HCT116 (cell line): Measurements from ENCODE around the gene PASD1. TPM values are rescaled to one million over a fixed set of nuclear protein-coding genes. Genes with fewer than 3 reads are reported as not detected.

Source experiments
- ATAC-seq: fragments of 200-7000 bp; cut with Tn5 transposase; 2 replicates; pipeline ENCODE4 v1.9.1; 2020; ENCODE audit warnings: mild to moderate bottlenecking, moderate library complexity
- BruUV-seq: library from RNA; stranded (reverse); fragments of 400-500 nt; replicated peaks from 2 replicates; lab custom pipeline; 2021; lab: Mats Ljungman, UMichigan
- CTCF ChIA-PET: fragments of 300-600 bp; sonication (Branson Sonifier 250); formaldehyde crosslinking; loops from one replicate; lab custom pipeline; 2021; ENCODE audit warnings: antibody characterized with exemption; lab: Charles Lee
- POLR2A ChIA-PET: fragments of 300-600, 350-600 bp; sonication (Branson Sonifier 250); formaldehyde crosslinking; loops from one replicate; lab custom pipeline; 2021; ENCODE audit warnings: antibody characterized with exemption; lab: Charles Lee
- RAD21 ChIA-PET, 2 experiments: fragments of 300-600 bp; sonication (Branson Sonifier 250); formaldehyde crosslinking; loops; one replicate each; lab custom pipeline; 2023; ENCODE audit warnings: low total read pairs in 2 of 2; ENCODE audit not compliant: uncharacterized antibody in 2 of 2, unreplicated experiment in 2 of 2, low non-redundant PET in 1 of 2; lab: Charles Lee
- DNase-seq: peaks from one replicate; pipeline ENCODE4 v3.0.0-alpha.2; 2010; ENCODE audit warnings: low read depth, low spot score
- H2AFZ ChIP-seq: fragments of 200-600 bp; shearing (Covaris generic), sonication (generic); 2 replicates; pipeline ENCODE4 v1.6.1; 2017; ENCODE audit warnings: low read depth, mixed run types, mixed read lengths, antibody characterized with exemption, low read length; ENCODE audit not compliant: poor library complexity, severe bottlenecking
- H3K27ac ChIP-seq: 2 replicates; pipeline ENCODE4 v1.5.1; 2012; ENCODE audit warnings: low read depth, low read length
- H3K27me3 ChIP-seq: fragments of 200-600 bp; sonication (generic); 2 replicates; pipeline ENCODE4 v1.6.1; 2016; ENCODE audit warnings: mixed run types, low read length, mixed read lengths; ENCODE audit not compliant: insufficient read depth
- H3K36me3 ChIP-seq, 2 experiments: fragments of 200-500 bp in 1 of 2; fragments of 200-600 bp in 1 of 2; sonication (Bioruptor generic) in 1 of 2; sonication (generic) in 1 of 2; 2 replicates each; pipeline versions ENCODE4 v1.5.1 to v1.6.1; 2014 to 2016; ENCODE audit warnings: low read length in 2 of 2, inconsistent platforms in 1 of 2, mixed read lengths in 1 of 2, mixed run types in 1 of 2; ENCODE audit not compliant: insufficient read depth in 2 of 2, control insufficient read depth in 1 of 2
- H3K4me1 ChIP-seq, 2 experiments: fragments of 200-600 bp in 1 of 2; sonication (generic) in 1 of 2; 2 replicates each; pipeline versions ENCODE4 v1.5.1 to v1.6.1; 2012 to 2017; ENCODE audit warnings: low read length in 2 of 2, inconsistent platforms in 1 of 2, mild to moderate bottlenecking in 1 of 2, mixed read lengths in 1 of 2, mixed run types in 1 of 2, moderate library complexity in 1 of 2; ENCODE audit not compliant: insufficient read depth in 2 of 2, control insufficient read depth in 1 of 2
- H3K4me2 ChIP-seq: fragments of 200-600 bp; sonication (generic); 2 replicates; pipeline ENCODE4 v1.6.1; 2017; ENCODE audit warnings: mixed run types, low read length, mixed read lengths
- H3K4me3 ChIP-seq, 2 experiments: fragments of 200-600 bp in 1 of 2; sonication (generic) in 1 of 2; replicated peaks in 1 of 2; 2 replicates each; pipeline ENCODE4 v1.5.1; 2011 to 2016; ENCODE audit warnings: low read length in 2 of 2, control low read depth in 1 of 2, low read depth in 1 of 2, mild to moderate bottlenecking in 1 of 2, mixed read lengths in 1 of 2, mixed run types in 1 of 2
- H3K79me2 ChIP-seq: fragments of 200-600 bp; sonication (generic); 2 replicates; pipeline ENCODE4 v1.6.1; 2017; ENCODE audit warnings: mild to moderate bottlenecking, mixed run types, low read length, moderate library complexity, mixed read lengths; ENCODE audit not compliant: insufficient read depth
- H3K9ac ChIP-seq: fragments of 200-600 bp; sonication (generic); 2 replicates; pipeline ENCODE4 v1.6.1; 2016; ENCODE audit warnings: low read length, mixed read lengths
- H3K9me2 ChIP-seq: fragments of 200-600 bp; sonication (generic), shearing (Covaris generic); 2 replicates; pipeline ENCODE4 v1.6.1; 2017; ENCODE audit warnings: mixed run types, mild to moderate bottlenecking, moderate library complexity; ENCODE audit not compliant: insufficient read depth
- H3K9me3 ChIP-seq, 2 experiments: fragments of 200-500 bp in 1 of 2; fragments of 200-600 bp in 1 of 2; sonication (Bioruptor generic) in 1 of 2; sonication (generic) in 1 of 2; 2 replicates each; pipeline ENCODE4 v1.6.1; 2014 to 2017; ENCODE audit warnings: low read length in 2 of 2, mixed read lengths in 2 of 2, inconsistent platforms in 1 of 2, low read depth in 1 of 2, mild to moderate bottlenecking in 1 of 2, mixed run types in 1 of 2, moderate library complexity in 1 of 2; ENCODE audit not compliant: control insufficient read depth in 1 of 2, insufficient read depth in 1 of 2
- H4K20me1 ChIP-seq: fragments of 200-600 bp; sonication (generic), shearing (Covaris generic); 2 replicates; pipeline ENCODE4 v1.6.1; 2017; ENCODE audit warnings: mixed run types, mild to moderate bottlenecking, moderate library complexity; ENCODE audit not compliant: insufficient read depth
- ATF3 ChIP-seq: IDR thresholded peaks from 2 replicates; pipeline ENCODE4 v1.6.1; 2012
- CBX3 ChIP-seq: IDR thresholded peaks from 2 replicates; pipeline ENCODE4 v1.6.1; 2012; ENCODE audit warnings: low read depth
- CEBPB ChIP-seq: IDR thresholded peaks from 2 replicates; pipeline ENCODE4 v1.6.1; 2012; ENCODE audit warnings: low read depth
- CTCF ChIP-seq, 3 experiments: fragments of 200-600 bp in 1 of 3; sonication (generic) in 1 of 3; IDR thresholded peaks in 2 of 3; conservative IDR thresholded peaks in 1 of 3; 2 replicates each; pipeline ENCODE4 v1.5.1; 2012 to 2017; ENCODE audit warnings: low read depth in 2 of 3, low read length in 2 of 3, antibody characterized with exemption in 1 of 3, borderline replicate concordance in 1 of 3, control low read depth in 1 of 3, mild to moderate bottlenecking in 1 of 3, mixed read lengths in 1 of 3, mixed run types in 1 of 3, moderate library complexity in 1 of 3; ENCODE audit not compliant: insufficient read depth in 1 of 3
- ELF1 ChIP-seq: IDR thresholded peaks from 2 replicates; pipeline ENCODE4 v1.6.1; 2012; ENCODE audit warnings: low read depth, borderline replicate concordance
- FOSL1 ChIP-seq: IDR thresholded peaks from 2 replicates; pipeline ENCODE4 v1.6.1; 2012; ENCODE audit warnings: low read depth
- JUND ChIP-seq: IDR thresholded peaks from 2 replicates; pipeline ENCODE4 v1.6.1; 2012
- POLR2A ChIP-seq: IDR thresholded peaks from 2 replicates; pipeline ENCODE4 v1.7.0; 2011; ENCODE audit warnings: borderline replicate concordance; ENCODE audit not compliant: insufficient read depth, insufficient read length; ENCODE audit errors: extremely low read depth
- POLR2AphosphoS5 ChIP-seq: IDR thresholded peaks from 2 replicates; pipeline ENCODE4 v1.6.1; 2011; ENCODE audit warnings: mild to moderate bottlenecking, low read depth, low read length, moderate library complexity
- RAD21 ChIP-seq: IDR thresholded peaks from 2 replicates; pipeline ENCODE4 v1.6.1; 2012; ENCODE audit warnings: low read depth, mild to moderate bottlenecking
- REST ChIP-seq: IDR thresholded peaks from 2 replicates; pipeline ENCODE4 v1.6.1; 2012; ENCODE audit warnings: low read depth
- SIN3A ChIP-seq: IDR thresholded peaks from 2 replicates; pipeline ENCODE4 v1.6.1; 2012; ENCODE audit warnings: low read depth
- SRF ChIP-seq: IDR thresholded peaks from 2 replicates; pipeline ENCODE4 v1.6.1; 2012; ENCODE audit warnings: low read depth
- TCF7L2 ChIP-seq: IDR thresholded peaks from 2 replicates; pipeline ENCODE4 v1.7.0; 2011; ENCODE audit warnings: borderline replicate concordance, inconsistent platforms; ENCODE audit not compliant: insufficient read depth, insufficient read length; ENCODE audit errors: extremely low read depth
- ZBTB33 ChIP-seq: IDR thresholded peaks from 2 replicates; pipeline ENCODE4 v1.6.1; 2011; ENCODE audit warnings: mild to moderate bottlenecking, low read length, moderate library complexity; ENCODE audit not compliant: insufficient replicate concordance; ENCODE audit errors: extremely low read depth
- ZFX ChIP-seq: fragments of 450-650 bp; IDR thresholded peaks from 2 replicates; pipeline ENCODE4 v1.6.1; 2017
- intact Hi-C: fragments of 100-400 bp; cut with micrococcal nuclease; formaldehyde crosslinking; loops from 2 replicates; pipeline ENCODE4 v1.10.0; 2022
- total RNA-seq: library from RNA; stranded (reverse); gene quantifications from one replicate; pipeline ENCODE4 v1.2.1, GENCODE V29; 2021; ENCODE audit not compliant: unreplicated experiment

PASD1 gene
- total RNA-seq, 1 experiment from 2014 or later = not detected

- TF ChIP-seq ATF3 (no peak), ELF1 (no peak)
These were observed 68.3 kb downstream of the PASD1 start (continued) for GRCh38 chrX:151631822-151632221.

GRCh38 chrX:151633157-151633556 lies 69.7 kb downstream of the PASD1 start:
- ChIA-PET RAD21 (no interaction called here), POLR2A (no interaction called here), CTCF (no interaction called here)
- no peaks in the 10 kb centered on the region for H3K79me2 ChIP-seq
- H3K4me3 ChIP-seq = no peak overlapping the region
- TF ChIP-seq ELF1 (no peak), POLR2A (no peak), SRF (no peak), REST (no peak), CBX3 (no peak), RAD21 (no peak), POLR2AphosphoS5 (no peak), SIN3A (no peak), ZBTB33 (no peak), FOSL1 (no peak), ZFX (no peak), ATF3 (no peak), CTCF (IDR thresholded peaks at IDR 0.05 in 2 of 3, conservative IDR thresholded peaks at IDR 0.05 in 1 of 3; ENCODE audit: borderline replicate concordance in 1 of 3, insufficient read depth in 1 of 3, low read depth in 2 of 3, low read length in 2 of 3) (no peak), CEBPB (no peak), JUND (no peak), TCF7L2 (no peak)
- no peak overlapping the region for H3K4me2 ChIP-seq
- DNase-seq = no peak
- H3K9me3 ChIP-seq = no peaks in the 10 kb centered on the region
- H3K27me3 ChIP-seq = no peaks in the 10 kb centered on the region
- H3K36me3 ChIP-seq = no peaks in the 10 kb centered on the region
- no peaks in the 10 kb centered on the region for H3K4me1 ChIP-seq
- intact Hi-C loops = no loop called here
- ATAC-seq = no peak
- H3K27ac ChIP-seq = no peak overlapping the region
- no peaks in the 10 kb centered on the region for H3K9me2 ChIP-seq
- no peak overlapping the region for H2AFZ ChIP-seq
- BruUV-seq = no TSS peak
- no peak overlapping the region for H3K9ac ChIP-seq
- no peaks in the 10 kb centered on the region for H4K20me1 ChIP-seq
